HG02678 (cell line): ENCODE results near the gene KLK13.

Source experiments
- ATAC-seq: cut with Tn5 transposase; IDR thresholded peaks from one replicate; pipeline ENCODE4 v1.9.1; 2021; ENCODE audit warnings: mild to moderate bottlenecking, moderate library complexity; ENCODE audit not compliant: unreplicated experiment

The KLK13 gene

GRCh38 chr19:51023946-51024345 lies 40.9 kb downstream of the KLK13 start:
- no peak for ATAC-seq

GRCh38 chr19:51022526-51022925 lies 42.4 kb downstream of the KLK13 start:
- ATAC-seq: no peak

GRCh38 chr19:51020988-51021651 lies 43.8 kb downstream of the KLK13 start:
- ATAC-seq: no peak

GRCh38 chr19:51019544-51019925 lies 45.4 kb downstream of the KLK13 start, which contains the start of gene KLK10:
Gene KLK10 (minus strand): TSS chr19:51019709. CDS start chr19:51019130, 579 bp downstream.
- ATAC-seq: no peak

- ATAC-seq: no peak
Measured at GRCh38 chr19:51018745-51019543, 45.9 kb downstream of the KLK13 start.

- no peak for ATAC-seq
Measured at GRCh38 chr19:51016798-51017683, 47.9 kb downstream of the KLK13 start.

GRCh38 chr19:51015691-51016267 lies 49.1 kb downstream of the KLK13 start:
- no peak for ATAC-seq

- no peak for ATAC-seq
Measured at GRCh38 chr19:51014242-51014641, 50.6 kb downstream of the KLK13 start.

- ATAC-seq: no peak
Measured at GRCh38 chr19:51012661-51013190, 52.2 kb downstream of the KLK13 start.

- no peak for ATAC-seq
Measured at GRCh38 chr19:51010066-51010795, 54.7 kb downstream of the KLK13 start.

GRCh38 chr19:51009061-51009891 lies 55.6 kb downstream of the KLK13 start:
- no peak for ATAC-seq

GRCh38 chr19:51007488-51007887 lies 57.4 kb downstream of the KLK13 start:
- ATAC-seq: no peak

- no peak for ATAC-seq
Measured at GRCh38 chr19:51006406-51006805, 58.5 kb downstream of the KLK13 start.
